K562 (cell line): ENCODE measurements around the gene HNF1B. TPM values are rescaled to one million over a fixed set of nuclear protein-coding genes. Genes with fewer than 3 reads are reported as not detected.

Experiments used
- ATAC-seq: fragments of 200-7000 bp; cut with Tn5 transposase; 3 replicates; pipeline ENCODE4 v1.9.1; 2020; ENCODE audit warnings: moderate library complexity
- BruUV-seq: library from RNA; stranded (reverse); fragments of 400-500 nt; replicated peaks from 2 replicates; lab custom pipeline; 2021; lab: Mats Ljungman, UMichigan
- CTCF ChIA-PET: fragments of 300-600 bp; formaldehyde crosslinking; extraction: SDS; loops from one replicate; lab custom pipeline; 2021; ENCODE audit warnings: low intra/inter-chr PET ratio; lab: Yijun Ruan, JAX
- POLR2A ChIA-PET: fragments of 300-600, 350-650 bp; sonication (Branson Sonifier 250); formaldehyde crosslinking; extraction: SDS; loops from one replicate; lab custom pipeline; 2021; ENCODE audit warnings: antibody characterized with exemption, inconsistent platforms; lab: Yijun Ruan, JAX
- DNase-seq, 4 experiments: peaks; one replicate each; pipeline versions ENCODE4 v3.0.0 to v3.0.0-alpha.2; 2011 to 2018; ENCODE audit warnings: low spot score in 3 of 4, mixed read lengths in 3 of 4; ENCODE audit errors: extremely low read depth in 1 of 4
- FAIRE-seq: peaks from 2 replicates; lab custom pipeline; 2011; peaks lifted over from hg19 to GRCh38; lab: Jason Lieb, UNC
- H2AFZ ChIP-seq: 2 replicates; pipeline ENCODE4 v1.6.0; 2011; ENCODE audit warnings: low read depth, low read length, control low read depth, inconsistent platforms
- H3K27ac ChIP-seq: fragments of 200-600 bp; 3 replicates; pipeline ENCODE4 v1.8.0; 2011; ENCODE audit warnings: low read depth, mild to moderate bottlenecking, control low read depth, inconsistent platforms, low read length, moderate library complexity, mixed read lengths; ENCODE audit errors: extremely low read depth
- H3K27me3 ChIP-seq, 2 experiments: fragments of 300-600 bp in 1 of 2; 2 replicates in 1 of 2; 3 replicates in 1 of 2; pipeline versions ENCODE4 v1.6.0 to v1.8.0; 2011; ENCODE audit warnings: inconsistent platforms in 2 of 2, low read length in 2 of 2, mild to moderate bottlenecking in 1 of 2, mixed read lengths in 1 of 2, moderate library complexity in 1 of 2; ENCODE audit not compliant: control insufficient read depth in 2 of 2, insufficient read depth in 2 of 2
- H3K36me3 ChIP-seq: fragments of 300-600 bp; 3 replicates; pipeline ENCODE4 v1.8.0; 2011; ENCODE audit warnings: mild to moderate bottlenecking, low read length, inconsistent platforms; ENCODE audit not compliant: control insufficient read depth, insufficient read depth
- H3K4me1 ChIP-seq, 2 experiments: fragments of 200-600 bp in 1 of 2; replicated peaks in 1 of 2; 2 replicates in 1 of 2; 3 replicates in 1 of 2; pipeline versions ENCODE4 v1.5.1 to v1.8.0; 2011; ENCODE audit warnings: inconsistent platforms in 2 of 2, low read length in 2 of 2, mild to moderate bottlenecking in 1 of 2, mixed read lengths in 1 of 2, moderate library complexity in 1 of 2; ENCODE audit not compliant: control insufficient read depth in 2 of 2, insufficient read depth in 2 of 2
- H3K4me2 ChIP-seq: 2 replicates; pipeline ENCODE4 v1.6.1; 2011; ENCODE audit warnings: low read length, control low read depth, inconsistent platforms, mixed read lengths; ENCODE audit not compliant: insufficient read depth
- H3K4me3 ChIP-seq: fragments of 200-600 bp; sonication (generic), shearing (Covaris generic); 2 replicates; pipeline ENCODE4 v1.5.1; 2016; ENCODE audit warnings: control low read depth, inconsistent platforms
- H3K79me2 ChIP-seq: fragments of 200-600 bp; 3 replicates; pipeline ENCODE4 v1.8.0; 2011; ENCODE audit warnings: low read length, inconsistent platforms; ENCODE audit not compliant: control insufficient read depth, insufficient read depth
- H3K9ac ChIP-seq, 2 experiments: 2 replicates each; pipeline versions ENCODE4 v1.6.0 to v1.6.1; 2011; ENCODE audit warnings: low read depth in 2 of 2, low read length in 2 of 2, control low read depth in 1 of 2, inconsistent platforms in 1 of 2, mild to moderate bottlenecking in 1 of 2, mixed read lengths in 1 of 2; ENCODE audit not compliant: insufficient read depth in 1 of 2
- H3K9me1 ChIP-seq: one replicate; pipeline ENCODE4 v1.6.0; 2011; ENCODE audit warnings: inconsistent platforms, mild to moderate bottlenecking, low read length, moderate library complexity; ENCODE audit not compliant: control insufficient read depth, insufficient read depth
- H3K9me3 ChIP-seq: replicated peaks from 2 replicates; pipeline ENCODE4 v1.5.1; 2011; ENCODE audit warnings: low read depth, low read length, inconsistent platforms; ENCODE audit not compliant: control insufficient read depth, insufficient read depth
- H4K20me1 ChIP-seq: replicated peaks from 2 replicates; pipeline ENCODE4 v1.6.1; 2011; ENCODE audit warnings: low read length, inconsistent platforms, mixed read lengths; ENCODE audit not compliant: control insufficient read depth, insufficient read depth
- ATF2 ChIP-seq: sonication (generic); formaldehyde crosslinking; IDR thresholded peaks from 2 replicates; pipeline ENCODE4 v1.8.1; 2022; ENCODE audit warnings: missing genetic modification reagents
- BRF1 ChIP-seq: IDR thresholded peaks from 3 replicates; pipeline ENCODE4 v1.6.1; 2011; ENCODE audit warnings: borderline replicate concordance, mild to moderate bottlenecking; ENCODE audit not compliant: insufficient read length; ENCODE audit errors: extremely low read depth
- CHAMP1 ChIP-seq: fragments of 450-650 bp; IDR thresholded peaks from 2 replicates; pipeline ENCODE4 v1.6.1; 2016; ENCODE audit warnings: mild to moderate bottlenecking
- GTF2A2 ChIP-seq: IDR thresholded peaks from 2 replicates; pipeline ENCODE4 v1.6.1; 2016; ENCODE audit warnings: mild to moderate bottlenecking, missing genetic modification characterization, missing compliant biosample characterization
- HEY1 ChIP-seq: fragments of 250-450 bp; sonication (Bioruptor Pico); IDR thresholded peaks from 2 replicates; pipeline ENCODE4 v1.5.0; 2020; ENCODE audit warnings: mild to moderate bottlenecking, moderate library complexity, borderline replicate concordance
- MTA3 ChIP-seq: fragments of 450-650 bp; formaldehyde crosslinking; IDR thresholded peaks from 2 replicates; pipeline ENCODE4 v1.6.1; 2017; ENCODE audit warnings: mild to moderate bottlenecking, borderline replicate concordance
- NR2C2 ChIP-seq, 2 experiments: fragments of 200-800 bp in 1 of 2; sonication (Bioruptor generic) in 1 of 2; sonication (generic) in 1 of 2; formaldehyde crosslinking in 1 of 2; IDR thresholded peaks; 2 replicates each; pipeline versions ENCODE4 v1.6.1 to v1.8.0; 2016 to 2022; ENCODE audit warnings: mild to moderate bottlenecking in 1 of 2, missing compliant biosample characterization in 1 of 2, missing genetic modification characterization in 1 of 2, missing genetic modification reagents in 1 of 2
- RNF2 ChIP-seq: sonication (generic); IDR thresholded peaks from 2 replicates; pipeline ENCODE4 v1.6.1; 2016
- SNAPC5 ChIP-seq: fragments of 250-450 bp; sonication (Bioruptor Pico); IDR thresholded peaks from 2 replicates; pipeline ENCODE4 v1.8.0; 2021; ENCODE audit warnings: moderate library complexity, mild to moderate bottlenecking, inconsistent platforms
- THRA ChIP-seq: fragments of 450-650 bp; IDR thresholded peaks from 2 replicates; pipeline ENCODE4 v1.6.1; 2017; ENCODE audit warnings: mild to moderate bottlenecking, moderate library complexity
- ZFP91 ChIP-seq: sonication (generic); formaldehyde crosslinking; IDR thresholded peaks from 2 replicates; pipeline ENCODE4 v1.8.0; 2022; ENCODE audit warnings: mild to moderate bottlenecking, missing genetic modification reagents
- ZNF253 ChIP-seq: fragments of 250-450 bp; sonication (Bioruptor Pico); conservative IDR thresholded peaks from 2 replicates; pipeline ENCODE4 v1.6.1; 2021; ENCODE audit warnings: mild to moderate bottlenecking
- ZNF57 ChIP-seq: fragments of 450-650 bp; formaldehyde crosslinking; IDR thresholded peaks from 2 replicates; pipeline ENCODE4 v1.4.0; 2020; ENCODE audit warnings: mild to moderate bottlenecking, moderate library complexity
- ZNF589 ChIP-seq: fragments of 200-800 bp; sonication (Bioruptor generic); IDR thresholded peaks from 2 replicates; pipeline ENCODE4 v1.6.1; 2016; ENCODE audit warnings: low read depth, missing genetic modification characterization, missing compliant biosample characterization
- ZNF764 ChIP-seq: fragments of 250-450 bp; sonication (Bioruptor Pico); IDR thresholded peaks from 2 replicates; pipeline ENCODE4 v1.4.0; 2020; ENCODE audit warnings: low read depth, mild to moderate bottlenecking, moderate library complexity
- WGBS: fragments of 100-300 bp; shearing (Covaris generic); methylation state at CpG from one replicate; pipeline ENCODE4 v1.1.6; 2016; ENCODE audit warnings: low coverage, mixed read lengths; ENCODE audit not compliant: insufficient coverage; ENCODE audit errors: missing lambda C conversion rate; 5-methylcytosine and 5-hydroxymethylcytosine counted together
- in situ Hi-C: fragments of 300-500 bp; cut with MboI; formaldehyde crosslinking; loops from 4 replicates; pipeline ENCODE4 v1.15.0; 2018; ENCODE audit warnings: inconsistent platforms, mixed read lengths
- intact Hi-C: fragments of 100-400 bp; cut with micrococcal nuclease; formaldehyde crosslinking; loops from 2 replicates; pipeline ENCODE4 v1.14.2; 2022
- polyA plus RNA-seq, 8 experiments: library from polyadenylated mRNA; depleted of rRNA in 4 of 8; stranded (reverse) in 5 of 8; unstranded in 3 of 8; fragments of >200 nt; fragmentation: Nextera tagmentation in 2 of 8; fragmentation: Illumina TruSeq in 1 of 8; extraction: Ambion mirVana in 2 of 8; extraction: Trizol in 1 of 8; gene quantifications; 2 replicates each; pipeline versions ENCODE4 v1.2.1 to v1.2.3, GENCODE V29; 2011 to 2014; ENCODE audit warnings: inconsistent platforms in 1 of 8, missing spikeins in 1 of 8
- total RNA-seq, 7 experiments: library from RNA; depleted of rRNA in 6 of 7; stranded (reverse); fragments of >200 nt in 6 of 7; fragmentation: Illumina TruSeq in 2 of 7; extraction: Trizol in 2 of 7; gene quantifications; 2 replicates each; pipeline versions ENCODE4 v1.2.1 to v1.2.3, GENCODE V29; 2011 to 2021; ENCODE audit warnings: low replicate concordance in 1 of 7

Gene HNF1B
- total and polyA plus RNA-seq, 9 of the 15 experiments (the other 6 are each of a cell fraction or from before 2014, with no cell fraction given) = not detected

- TF ChIP-seq THRA (no peak), SNAPC5 (CRISPR knock-in tag) (no peak), ZNF253 (CRISPR knock-in tag) (no peak), RNF2 (no peak), ZNF57 (CRISPR knock-in tag) (no peak), MTA3 (no peak), ZFP91 (CRISPR knock-in tag) (no peak), ZNF764 (CRISPR knock-in tag) (no peak)
- TF ChIP-seq, all 486 proteins: peak for 0
Observed at GRCh38 chr17:37774504-37774903, 29.6 kb upstream of the HNF1B start (continued).

GRCh38 chr17:37772982-37773381 lies 28.1 kb upstream of the HNF1B start:
- Histone ChIP-seq H3K9me1 (no peaks in the 10 kb centered on the region), H3K27ac (no peak overlapping the region), H3K4me1 (no peaks in the 10 kb centered on the region), H3K4me2 (no peak overlapping the region), H3K9me3 (peaks cover 6% of the 10 kb centered on the region; the same call in 1 of the 2 replicates), H3K4me3 (no peak overlapping the region), H3K9ac (no peak overlapping the region), H3K79me2 (no peaks in the 10 kb centered on the region), H3K27me3 (peaks cover 5 to 8% of the 10 kb centered on the region in 2 experiments; a peak in 4 of 5 replicates), H4K20me1 (no peaks in the 10 kb centered on the region), H2AFZ (no peak overlapping the region), H3K36me3 (no peaks in the 10 kb centered on the region)
- no peak for DNase-seq
- BruUV-seq = no TSS peak
- ATAC-seq = no peak
- 0% methylated on average over 2 of the region's 2 CpGs for WGBS
- intact Hi-C loops = loop anchor here (5.0 kb wide), 1 partner anchor 121 kb away; no protein-coding TSS in a partner anchor
- no peak for FAIRE-seq
- ChIA-PET POLR2A (no interaction called here), CTCF (no interaction called here)
- in situ Hi-C loops = no loop called here
- TF ChIP-seq GTF2A2 (tag) (no peak), HEY1 (CRISPR knock-in tag) (no peak), NR2C2 (CRISPR knock-in tag; IDR thresholded peaks at IDR 0.05) (no peak), NR2C2 (tag; IDR thresholded peaks at IDR 0.05) (no peak), CHAMP1 (no peak), BRF1 (no peak), ZNF589 (CRISPR knock-in tag) (no peak), ATF2 (CRISPR knock-in tag) (no peak)
